Large intestine (tissue), 3 donors: ENCODE data around the gene RAI14. TPM values are rescaled to one million over a fixed set of nuclear protein-coding genes. Genes with fewer than 3 reads are reported as not detected.

Source experiments
- DNase-seq, 2 donors: peaks; one replicate each; pipeline versions ENCODE4 v3.0.0 to v3.0.0-alpha.2; 2013
- H3K27ac ChIP-seq: one replicate; pipeline ENCODE4 v1.5.1; 2013; ENCODE audit warnings: low read length
- H3K27me3 ChIP-seq: 2 replicates; pipeline ENCODE4 v1.6.1; 2013; ENCODE audit warnings: low read length; ENCODE audit not compliant: control insufficient read depth, insufficient read depth
- H3K36me3 ChIP-seq: 2 replicates; pipeline ENCODE4 v1.6.1; 2013; ENCODE audit warnings: low read length; ENCODE audit not compliant: control insufficient read depth, insufficient read depth
- H3K4me1 ChIP-seq: one replicate; pipeline ENCODE4 v1.6.1; 2013; ENCODE audit warnings: low read length; ENCODE audit not compliant: control insufficient read depth, insufficient read depth
- H3K4me3 ChIP-seq: one replicate; pipeline ENCODE4 v1.5.1; 2013; ENCODE audit warnings: low read length
- H3K9me3 ChIP-seq: one replicate; pipeline ENCODE4 v1.6.1; 2013; ENCODE audit warnings: mild to moderate bottlenecking, low read depth, low read length, moderate library complexity; ENCODE audit not compliant: control insufficient read depth
- WGBS: methylation state at CpG from one replicate; pipeline ENCODE4 v1.1.5; 2013; ENCODE audit warnings: low lambda C conversion rate; ENCODE audit not compliant: insufficient coverage; 5-methylcytosine and 5-hydroxymethylcytosine counted together
- polyA plus RNA-seq: library from polyadenylated mRNA; unstranded; fragments of 120-200 nt; gene quantifications from one replicate; pipeline ENCODE4 v1.2.1, GENCODE V29; 2013

The RAI14 gene
- polyA plus RNA-seq, 1 donor, result 15.8 TPM

- Histone ChIP-seq H3K9me3 (no peaks in the 10 kb centered on the region), H3K36me3 (no peaks in the 10 kb centered on the region), H3K4me3 (no peak overlapping the region), H3K27ac (no peak overlapping the region), H3K4me1 (no peaks in the 10 kb centered on the region), H3K27me3 (no peaks in the 10 kb centered on the region)
- DNase-seq, result no peak
- WGBS, result 83% methylated on average over 2 of the region's 5 CpGs
These were observed 35.9 kb upstream of the RAI14 start for GRCh38 chr5:34620185-34620584.

DNA sequence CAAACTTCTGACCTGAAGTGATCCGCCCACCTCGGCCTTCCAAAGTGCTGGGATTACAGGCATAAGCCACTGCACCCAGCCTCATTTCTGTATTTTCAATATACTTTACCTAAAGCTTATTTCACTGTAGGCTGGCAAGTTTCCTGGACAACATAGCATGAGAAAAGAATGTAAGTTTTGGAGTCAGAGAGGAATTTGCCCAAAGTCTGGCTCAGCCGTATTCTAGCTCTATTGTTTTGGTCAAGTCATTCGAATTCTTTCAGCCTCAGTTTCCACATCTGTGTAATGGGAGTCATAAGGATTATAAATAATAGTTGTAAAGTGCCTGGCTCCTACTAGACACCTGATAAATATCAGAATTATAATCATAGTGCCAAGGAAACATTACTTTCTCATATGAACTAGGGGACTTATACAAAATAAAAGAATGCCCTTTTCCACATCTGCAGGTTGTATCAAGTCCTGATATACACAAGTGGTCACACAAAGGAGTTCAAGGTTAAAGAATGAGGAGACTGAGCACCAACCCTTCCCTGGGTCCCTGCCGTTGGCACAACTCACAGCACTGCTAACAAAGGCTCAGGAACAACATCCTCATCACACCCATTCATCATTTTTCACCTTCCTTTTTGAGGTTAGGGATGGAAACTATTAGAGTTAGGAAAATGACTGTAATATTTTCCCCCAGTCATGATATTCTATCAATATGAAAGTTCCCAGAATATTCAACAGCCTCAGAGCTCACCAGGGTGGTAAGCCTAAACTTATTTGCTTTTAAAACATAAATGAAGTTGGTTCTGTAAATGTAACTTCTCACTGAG lies 34.6 kb upstream of the RAI14 start:
- H3K27ac ChIP-seq, result no peak overlapping the region
- no peak overlapping the region for H3K4me3 ChIP-seq
- no peaks in the 10 kb centered on the region for H3K9me3 ChIP-seq
- no peaks in the 10 kb centered on the region for H3K4me1 ChIP-seq
- no peak for DNase-seq
- no peaks in the 10 kb centered on the region for H3K27me3 ChIP-seq
- no CpG with 5 or more reads among the region's 5 CpGs for WGBS
- H3K36me3 ChIP-seq, result no peaks in the 10 kb centered on the region

GRCh38 chr5:34622098-34622400 lies 34.1 kb upstream of the RAI14 start:
- Histone ChIP-seq H3K9me3 (no peaks in the 10 kb centered on the region), H3K4me1 (no peaks in the 10 kb centered on the region), H3K27ac (no peak overlapping the region), H3K36me3 (no peaks in the 10 kb centered on the region), H3K27me3 (no peaks in the 10 kb centered on the region), H3K4me3 (no peak overlapping the region)
- WGBS, result no CpG with 5 or more reads among the region's 1 CpG
- no peak for DNase-seq

DNA sequence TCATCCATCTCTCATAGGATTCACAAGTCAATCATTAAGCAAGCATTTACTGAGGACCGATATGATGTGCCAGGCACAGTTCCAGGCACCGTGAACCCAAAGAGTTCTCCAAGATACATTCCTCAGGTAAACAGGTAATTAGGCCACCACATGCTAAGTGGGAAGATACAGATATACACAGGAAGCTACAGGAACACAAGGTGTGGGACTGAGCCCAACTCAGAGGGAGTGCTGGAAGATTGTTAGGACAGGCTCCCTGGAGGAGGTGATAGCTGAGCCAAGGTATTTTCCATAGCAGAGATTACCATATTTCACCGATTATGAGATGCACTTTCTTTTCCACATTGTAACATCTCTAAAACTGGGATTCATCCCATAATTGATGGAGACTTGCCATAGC lies 31.4 kb upstream of the RAI14 start:
- WGBS, result no CpG with 5 or more reads among the region's 3 CpGs
- H3K27me3 ChIP-seq, result no peaks in the 10 kb centered on the region

DNA sequence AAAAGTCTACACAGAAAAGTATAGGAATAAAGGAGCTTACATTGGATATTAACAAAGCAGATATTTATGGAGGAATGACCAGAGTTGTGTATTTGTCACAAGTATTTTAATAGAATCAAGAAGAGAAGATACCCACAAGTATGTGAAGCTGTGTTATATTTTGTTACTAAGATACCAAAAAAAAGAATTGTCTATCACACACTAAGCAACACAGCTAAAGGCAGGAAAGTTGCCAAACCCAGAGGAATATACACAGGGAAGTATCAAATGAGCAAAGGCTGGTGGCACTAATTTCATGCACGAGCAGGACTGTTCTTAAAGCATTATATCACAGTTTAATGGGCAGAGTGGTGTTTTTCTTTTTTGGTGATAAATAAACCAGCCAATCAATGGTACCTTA lies 30.9 kb upstream of the RAI14 start:
- DNase-seq, result no peak
- no CpG with 5 or more reads among the region's 1 CpG for WGBS
- no peaks in the 10 kb centered on the region for H3K9me3 ChIP-seq
- no peak overlapping the region for H3K27ac ChIP-seq
- H3K36me3 ChIP-seq, result no peaks in the 10 kb centered on the region
- no peaks in the 10 kb centered on the region for H3K27me3 ChIP-seq
- peaks cover 5% of the 10 kb centered on the region for H3K4me1 ChIP-seq
- H3K4me3 ChIP-seq, result no peak overlapping the region

More for the DNA sequence above, 31.4 kb upstream of the RAI14 start:
- no peak for DNase-seq
- Histone ChIP-seq H3K36me3 (no peaks in the 10 kb centered on the region), H3K27ac (no peak overlapping the region), H3K4me1 (peaks cover 5% of the 10 kb centered on the region), H3K9me3 (no peaks in the 10 kb centered on the region), H3K4me3 (no peak overlapping the region)

DNA sequence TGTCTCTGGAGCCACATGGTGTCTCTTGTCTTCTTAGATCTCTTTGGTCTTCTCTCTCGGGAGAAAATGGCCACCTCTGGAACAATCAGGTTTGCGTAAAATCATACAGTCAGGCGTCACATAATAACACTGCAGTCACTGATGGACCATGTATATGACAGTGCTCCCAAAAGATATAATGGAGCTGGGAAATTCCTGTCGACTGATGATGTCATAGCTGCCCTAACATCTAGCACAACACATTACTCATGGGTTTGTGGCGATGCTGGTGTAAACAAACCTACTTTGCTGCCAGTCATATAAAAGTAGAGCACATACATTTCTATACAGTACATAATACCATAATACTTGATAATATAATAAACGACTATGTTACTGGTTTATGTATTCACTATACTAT lies 30.1 kb upstream of the RAI14 start:
- Histone ChIP-seq H3K36me3 (no peaks in the 10 kb centered on the region), H3K9me3 (no peaks in the 10 kb centered on the region), H3K4me1 (peaks cover 5% of the 10 kb centered on the region), H3K4me3 (no peak overlapping the region), H3K27me3 (no peaks in the 10 kb centered on the region), H3K27ac (no peak overlapping the region)
- DNase-seq, result no peak
- 100% methylated on average over 1 of the region's 6 CpGs for WGBS

GRCh38 chr5:34626751-34627150 lies 29.4 kb upstream of the RAI14 start:
- Histone ChIP-seq H3K4me3 (no peak overlapping the region), H3K36me3 (no peaks in the 10 kb centered on the region), H3K27ac (no peak overlapping the region), H3K9me3 (no peaks in the 10 kb centered on the region), H3K27me3 (no peaks in the 10 kb centered on the region), H3K4me1 (peaks cover 5% of the 10 kb centered on the region)
- WGBS, result no CpG with 5 or more reads among the region's 5 CpGs
- no peak for DNase-seq

GRCh38 chr5:34627794-34628193 lies 28.3 kb upstream of the RAI14 start:
- Histone ChIP-seq H3K4me3 (no peak overlapping the region), H3K4me1 (peaks cover 5% of the 10 kb centered on the region), H3K27me3 (no peaks in the 10 kb centered on the region), H3K27ac (no peak overlapping the region), H3K36me3 (no peaks in the 10 kb centered on the region), H3K9me3 (no peaks in the 10 kb centered on the region)
- no CpG with 5 or more reads among the region's 1 CpG for WGBS
- no peak for DNase-seq

DNA sequence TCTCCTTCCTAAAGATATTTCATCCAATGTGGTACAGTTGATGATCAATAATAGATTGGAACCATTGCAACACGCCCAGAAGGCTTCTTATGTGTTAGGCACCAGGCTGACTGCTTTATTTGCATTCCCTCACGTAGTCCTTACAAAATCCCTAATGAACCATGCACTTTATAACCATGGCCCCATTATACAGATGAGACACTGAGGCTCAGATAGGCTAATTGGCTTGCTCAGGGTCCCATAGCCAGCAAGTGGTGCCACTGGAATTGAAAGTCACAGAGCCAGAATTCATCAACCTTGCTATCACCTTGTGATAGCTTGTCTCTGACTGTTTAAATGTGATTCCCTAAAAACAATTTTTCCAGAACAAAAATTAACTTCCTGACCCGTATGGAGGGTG lies 27.8 kb upstream of the RAI14 start:
- no peaks in the 10 kb centered on the region for H3K36me3 ChIP-seq
- H3K4me3 ChIP-seq, result no peak overlapping the region
- DNase-seq, result no peak
- no peak overlapping the region for H3K27ac ChIP-seq
- no CpG with 5 or more reads among the region's 3 CpGs for WGBS
- peaks cover 5% of the 10 kb centered on the region for H3K4me1 ChIP-seq
- H3K27me3 ChIP-seq, result no peaks in the 10 kb centered on the region
- H3K9me3 ChIP-seq, result no peaks in the 10 kb centered on the region

- no peak overlapping the region for H3K27ac ChIP-seq
- peaks cover 5% of the 10 kb centered on the region for H3K4me1 ChIP-seq
- no peak overlapping the region for H3K4me3 ChIP-seq
- DNase-seq, result no peak
- no peaks in the 10 kb centered on the region for H3K9me3 ChIP-seq
- WGBS, result no CpG with 5 or more reads among the region's 4 CpGs
- no peaks in the 10 kb centered on the region for H3K36me3 ChIP-seq
- H3K27me3 ChIP-seq, result no peaks in the 10 kb centered on the region
These were observed 25.5 kb upstream of the RAI14 start for GRCh38 chr5:34630596-34630995.

GRCh38 chr5:34632807-34633422 lies 23.2 kb upstream of the RAI14 start:
- Histone ChIP-seq H3K9me3 (no peaks in the 10 kb centered on the region), H3K36me3 (no peaks in the 10 kb centered on the region), H3K27me3 (no peaks in the 10 kb centered on the region), H3K4me1 (peaks cover 5% of the 10 kb centered on the region), H3K4me3 (no peak overlapping the region), H3K27ac (no peak overlapping the region)
- DNase-seq, result no peak
- WGBS, result 83% methylated on average over 2 of the region's 8 CpGs
